NCI-H82 treated with DMSO at 0.1 percent for 48 hours (cell line): ENCODE data around the gene ZNF117.
"Not testable (repeated sequence)": the region's sequence is repeated elsewhere in the genome, so short reads cannot be mapped to it uniquely, and the experiment has no call there.

Experiments used
- DNase-seq: peaks from one replicate; lab custom pipeline; 2025; ENCODE audit not compliant: unreplicated experiment; lab: John Stamatoyannopoulos, UW

The ZNF117 gene

DNA sequence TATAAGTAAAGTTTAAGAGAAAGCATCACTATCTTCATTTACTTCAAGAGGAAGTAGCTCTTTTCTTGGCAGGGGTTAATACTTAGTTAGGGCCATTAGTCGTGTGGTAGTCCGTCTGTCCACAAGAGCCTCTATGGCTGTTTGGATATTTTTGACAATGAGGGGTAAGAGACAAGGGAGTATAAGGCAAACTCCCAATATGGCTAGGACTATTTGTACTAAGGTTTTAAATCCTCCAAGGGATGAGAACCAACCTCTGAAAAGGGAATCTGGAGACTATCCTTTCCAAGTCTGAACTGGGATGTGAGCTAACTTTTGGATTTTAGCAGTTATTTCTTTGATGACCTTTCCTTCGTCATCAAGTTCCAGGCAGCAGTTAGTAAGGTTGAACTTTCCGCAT is at the start of gene ZNF117:
Gene ZNF117 (minus strand): TSS at position 101 of the 400 bp plus-strand sequence.
- no peak for DNase-seq

DNA sequence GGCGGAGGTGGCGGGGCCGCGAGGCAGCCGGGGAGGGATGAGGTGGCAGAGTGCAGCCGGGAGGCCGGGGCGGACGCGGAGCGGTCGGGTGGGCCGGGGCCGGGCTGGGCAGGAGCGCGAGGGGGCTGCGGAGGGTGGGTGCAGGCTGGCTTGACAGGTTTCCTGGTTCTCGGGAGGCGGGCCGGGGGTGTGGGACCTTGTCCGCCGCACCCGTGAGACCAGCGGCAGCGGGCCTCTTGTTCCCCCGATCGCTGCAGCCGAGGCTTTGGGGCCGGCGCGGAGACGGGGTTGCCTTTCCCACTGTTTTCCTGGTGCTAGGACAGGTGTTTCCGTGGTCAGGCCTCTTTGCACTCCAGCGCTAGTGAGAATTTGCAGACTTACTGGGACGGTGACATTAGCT is 47.9 kb upstream of the ZNF117 start:
- not testable (repeated sequence) for DNase-seq

GRCh38 chr7:65037740-65038688 is 47.2 kb upstream of the ZNF117 start:
- DNase-seq, result peak; percentile 51

- DNase-seq, result not testable (repeated sequence)
Observed at GRCh38 chr7:65036526-65036925, 45.7 kb upstream of the ZNF117 start.

DNA sequence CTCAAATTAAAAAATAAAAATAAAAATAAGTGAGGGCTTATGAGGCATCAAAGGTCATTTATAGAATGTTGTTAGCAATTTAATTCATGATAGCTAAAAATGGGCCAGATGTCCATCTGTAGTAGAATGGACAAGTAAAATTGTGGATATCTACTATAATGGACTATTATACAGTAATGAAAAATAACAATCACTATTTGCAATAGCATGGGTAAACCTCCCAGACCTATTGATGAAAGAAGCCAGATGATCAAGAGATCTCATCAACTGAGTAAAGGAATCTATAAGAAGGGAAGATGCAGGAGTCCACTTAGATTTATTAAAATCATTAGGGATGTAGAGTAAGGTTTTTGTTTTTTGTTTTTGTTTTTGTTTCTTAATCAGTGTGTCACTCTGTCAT is 44.6 kb upstream of the ZNF117 start:
- not testable (repeated sequence) for DNase-seq

DNA sequence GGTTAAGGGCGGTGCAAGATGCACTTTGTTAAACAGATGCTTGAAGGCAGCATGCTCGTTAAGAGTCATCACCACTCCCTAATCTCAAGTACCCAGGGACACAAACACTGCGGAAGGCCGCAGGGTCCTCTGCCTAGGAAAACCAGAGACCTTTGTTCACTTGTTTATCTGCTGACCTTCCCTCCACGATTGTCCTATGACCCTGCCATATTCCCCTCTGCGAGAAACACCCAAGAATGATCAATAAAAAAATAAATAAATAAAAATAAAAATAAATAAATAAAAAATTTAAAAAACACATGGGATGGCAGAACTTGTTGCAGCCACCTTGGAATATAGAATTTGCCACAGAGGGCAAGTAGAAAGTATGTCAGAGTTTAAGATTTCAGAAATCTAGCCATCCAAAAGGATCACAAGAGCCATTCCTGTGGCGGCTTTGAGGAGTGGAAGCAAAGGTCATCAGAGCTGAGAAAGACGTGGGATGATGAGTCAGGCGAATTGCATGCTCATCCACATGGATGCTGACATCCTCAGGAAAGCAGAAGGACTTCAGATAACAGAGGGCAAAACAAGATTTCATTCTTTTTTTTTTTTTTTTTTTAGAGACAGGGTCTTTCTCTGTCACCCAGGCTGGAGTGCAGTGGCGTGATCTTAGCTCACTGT is 43.4 kb upstream of the ZNF117 start:
- not testable (repeated sequence) for DNase-seq

DNA sequence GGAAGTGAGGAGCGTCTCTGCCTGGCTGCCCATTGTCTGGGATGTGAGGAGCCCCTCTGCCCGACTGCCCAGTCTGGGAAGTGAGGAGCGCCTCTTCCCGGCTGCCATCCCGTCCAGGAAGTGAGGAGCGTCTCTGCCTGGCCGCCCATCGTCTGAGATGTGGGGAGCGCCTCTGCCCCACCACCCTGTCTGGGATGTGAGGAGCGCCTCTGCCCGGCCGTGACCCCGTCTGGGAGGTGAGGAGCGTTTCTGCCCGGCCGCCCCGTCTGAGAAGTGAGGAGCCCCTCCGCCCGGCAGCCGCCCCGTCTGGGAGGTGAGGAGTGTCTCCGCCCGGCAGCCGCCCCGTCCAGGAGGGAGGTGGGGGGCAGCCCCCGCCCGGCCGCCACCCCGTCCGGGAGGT is 42.6 kb upstream of the ZNF117 start:
- not testable (repeated sequence) for DNase-seq

DNA sequence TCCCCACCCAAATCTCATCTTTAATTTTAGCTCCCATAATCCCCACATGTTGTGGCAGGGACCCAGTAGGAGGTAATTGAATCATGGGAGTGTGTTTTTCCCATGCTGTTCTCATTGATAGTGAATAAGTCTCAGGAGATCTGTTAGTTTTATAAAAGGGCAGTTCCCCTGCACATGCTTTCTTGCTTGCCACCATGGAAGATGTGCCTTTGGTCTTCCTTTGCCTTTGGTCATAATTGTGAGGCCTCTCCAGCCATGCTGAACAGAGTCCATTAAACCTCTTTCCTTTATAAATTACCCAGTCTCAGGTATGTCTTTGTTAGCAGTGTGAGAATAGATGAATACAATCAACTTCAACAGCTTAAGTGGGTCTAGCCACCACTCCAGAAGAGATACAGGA is 34.2 kb upstream of the ZNF117 start:
- not testable (repeated sequence) for DNase-seq

GRCh38 chr7:65020978-65021377 is 30.1 kb upstream of the ZNF117 start:
- DNase-seq, result not testable (repeated sequence)

GRCh38 chr7:65009881-65010280 is 19.0 kb upstream of the ZNF117 start:
- not testable (repeated sequence) for DNase-seq

GRCh38 chr7:65009394-65009793 is 18.6 kb upstream of the ZNF117 start:
- not testable (repeated sequence) for DNase-seq

DNA sequence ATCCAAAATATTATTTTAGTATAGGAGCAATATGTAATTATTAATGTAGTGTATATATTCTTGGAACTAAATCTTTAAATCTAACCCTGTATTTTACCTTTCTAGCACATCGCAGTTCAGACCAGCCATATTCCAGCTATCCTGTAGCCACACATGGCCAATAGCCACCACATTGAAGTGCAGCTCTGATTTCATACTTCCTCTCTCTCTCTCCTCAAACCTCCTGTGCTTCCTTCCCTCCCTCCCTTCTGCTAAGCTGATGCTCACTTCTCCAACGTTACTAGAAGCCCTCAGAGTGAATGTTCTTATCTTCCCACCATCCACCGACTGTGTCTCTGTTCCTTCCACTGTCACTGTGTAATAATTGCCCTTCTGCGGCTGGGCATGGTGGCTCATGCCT is 16.2 kb upstream of the ZNF117 start:
- DNase-seq, result not testable (repeated sequence)

DNA sequence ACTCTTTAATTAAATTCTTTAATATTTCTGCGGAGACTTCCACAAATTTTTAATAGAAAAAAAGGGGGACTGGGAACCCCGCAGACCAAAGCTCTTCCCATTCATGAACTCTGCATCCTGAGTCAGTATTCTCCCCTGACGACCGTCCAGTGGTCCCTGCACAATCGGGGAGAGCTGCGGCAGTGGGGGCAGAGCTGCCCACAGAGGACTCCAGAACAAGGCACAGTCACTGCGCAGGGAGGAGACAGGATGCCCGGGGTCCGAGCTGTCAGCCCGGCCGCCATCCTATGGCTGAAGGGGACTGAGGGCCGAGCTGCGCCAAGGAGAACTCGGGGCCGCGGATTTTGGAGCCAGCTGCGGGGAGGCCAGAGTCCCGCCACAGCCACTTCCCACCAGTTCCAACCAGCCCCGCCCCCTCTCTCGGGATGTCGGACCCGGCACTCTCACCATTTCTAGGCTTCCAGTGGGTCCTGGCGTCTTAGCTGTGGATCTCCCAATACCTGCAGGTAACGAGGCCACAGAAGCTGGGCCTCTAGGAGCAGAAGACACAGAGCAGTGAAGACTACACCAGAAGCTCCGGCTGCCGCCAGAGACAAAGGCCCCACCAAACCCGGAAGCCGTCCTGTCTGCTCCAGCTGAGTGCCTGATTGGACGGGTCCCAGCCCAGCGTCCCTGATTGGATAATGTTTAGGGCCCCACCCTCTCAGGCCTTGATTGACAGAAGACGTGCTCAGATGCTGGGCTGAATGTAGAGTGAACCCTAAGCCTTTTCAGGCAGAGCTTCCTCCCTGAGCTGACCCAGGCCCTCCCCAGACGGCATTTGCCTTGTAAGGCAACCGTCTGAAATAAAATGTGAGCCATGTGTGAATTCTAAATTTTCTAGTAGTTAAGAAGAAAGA is 15.5 kb upstream of the ZNF117 start, which contains the start of gene ERV3-1:
Gene ERV3-1 (minus strand): TSS at position 594 of the 899 bp plus-strand sequence. CDS start 13,661 bp downstream, outside the sequence.
- peak; percentile 89 for DNase-seq

DNA sequence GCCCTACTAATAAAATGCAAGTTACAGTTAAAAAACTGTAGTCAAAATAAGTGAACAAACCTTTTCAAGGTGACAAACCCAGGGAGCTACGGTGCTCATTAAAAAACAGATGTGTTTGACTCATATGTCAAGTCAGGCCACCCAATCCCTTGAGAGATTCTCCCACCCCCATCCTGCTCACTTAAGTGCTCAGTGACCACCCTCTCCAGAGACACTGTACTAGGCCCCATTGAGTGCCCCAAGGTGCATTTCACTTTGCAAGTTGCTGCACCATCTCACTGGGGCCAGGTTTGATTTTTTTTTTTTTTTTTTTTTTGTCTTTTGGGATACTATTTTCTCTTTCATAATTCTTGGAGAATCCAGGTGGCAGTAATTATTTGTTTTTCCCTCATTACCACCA is 13.7 kb upstream of the ZNF117 start:
- no peak for DNase-seq

GRCh38 chr7:65002972-65003585 is 12.2 kb upstream of the ZNF117 start:
- DNase-seq, result no peak

DNA sequence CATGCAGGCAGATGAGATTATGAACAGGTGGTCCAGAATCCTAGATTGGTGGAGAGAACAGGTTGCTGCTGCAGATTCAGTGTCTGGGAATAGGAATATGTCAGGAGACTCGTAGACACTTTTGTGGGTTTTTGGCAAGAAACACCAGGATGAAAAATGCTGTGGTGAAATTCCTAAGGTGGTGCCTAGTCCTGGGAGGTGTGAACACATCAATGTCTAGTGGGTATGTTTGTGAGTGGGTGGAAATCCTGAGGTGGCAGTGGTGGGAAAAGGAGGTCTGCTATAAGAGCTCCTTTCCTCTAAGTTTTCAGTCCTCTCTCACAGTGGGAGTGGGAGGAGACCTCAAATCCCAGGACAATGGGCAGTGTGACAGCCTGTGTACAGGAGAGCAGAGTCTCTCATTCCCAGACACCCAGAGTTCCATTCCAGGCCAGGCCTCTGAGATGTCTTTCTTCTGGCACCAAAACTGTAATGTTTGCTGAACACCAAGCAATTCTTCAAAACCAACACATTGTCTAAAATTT is 10.5 kb upstream of the ZNF117 start:
- DNase-seq, result no peak

DNA sequence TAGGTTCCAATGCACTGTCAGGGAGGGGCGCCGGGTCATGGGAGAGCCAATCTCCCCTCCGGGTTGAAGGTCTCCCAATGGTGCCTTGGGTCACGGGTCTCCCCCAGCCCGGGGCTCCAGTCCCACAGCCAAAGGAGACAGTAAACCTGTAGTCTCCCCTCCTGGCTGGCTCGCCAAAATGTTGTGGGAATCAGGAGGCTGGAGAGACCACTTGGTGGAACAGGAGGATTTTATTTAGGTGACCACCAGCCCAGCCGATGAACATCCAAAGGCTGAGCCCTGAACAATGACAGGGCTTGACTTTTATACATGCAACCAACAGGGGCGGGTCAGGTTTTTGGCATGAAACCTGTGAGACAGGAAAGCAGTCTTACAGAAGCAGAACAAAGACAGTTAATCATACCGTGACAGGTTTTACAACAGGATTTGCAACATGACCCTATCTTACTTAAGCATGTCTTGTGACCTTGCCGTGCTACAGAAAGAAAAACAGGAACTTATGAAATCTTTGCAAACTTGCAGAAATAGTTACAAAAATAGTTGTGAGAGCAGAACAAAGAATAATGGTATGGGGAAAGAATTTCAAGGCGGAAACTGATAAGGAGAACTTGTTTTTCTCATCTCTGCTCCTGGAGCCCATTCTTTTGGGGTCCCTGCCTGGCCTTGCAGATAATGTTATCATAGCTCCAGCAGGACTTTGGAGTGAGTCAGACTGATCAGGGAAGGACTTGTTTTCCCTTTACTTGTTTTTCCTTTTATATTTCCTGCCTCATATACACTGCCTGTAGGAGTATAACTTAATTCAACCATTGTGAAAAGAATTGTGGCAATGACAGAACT is 8.5 kb upstream of the ZNF117 start:
- DNase-seq, result no peak

DNA sequence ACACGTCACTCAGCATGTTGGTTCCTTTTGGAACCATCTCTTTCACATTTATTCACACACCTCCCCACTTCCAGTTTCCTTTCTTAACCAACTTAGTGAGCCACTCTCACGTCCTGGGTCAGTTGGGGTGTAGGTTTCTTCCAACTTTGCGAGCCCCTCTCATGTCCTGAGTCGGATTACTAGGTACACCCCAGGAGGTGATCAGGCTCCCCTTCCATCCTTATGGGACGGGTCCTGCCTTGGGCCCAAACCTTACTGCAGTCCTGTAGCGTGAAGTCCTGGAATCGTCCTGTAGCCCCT is 8.0 kb upstream of the ZNF117 start:
- DNase-seq, result no peak

- DNase-seq, result no peak
Observed at GRCh38 chr7:64997927-64998391, 7.1 kb upstream of the ZNF117 start.
